Fibroblast of lung (primary cell): ENCODE data around the gene EIF1B.

Experiments
- EZH2 ChIP-seq: IDR thresholded peaks from 2 replicates; pipeline ENCODE4 v1.5.1; 2012; ENCODE audit warnings: low read length, control low read depth, mild to moderate bottlenecking; ENCODE audit errors: missing control alignments
- TF ChIP-seq, protein P1 (sequence below), 2 donors: IDR thresholded peaks in 1 of 2; conservative IDR thresholded peaks in 1 of 2; 1 replicate in 1 of 2; 2 replicates in 1 of 2; pipeline ENCODE4 v1.5.1; 2011 to 2012; ENCODE audit warnings: low read length in 2 of 2, control low read depth in 1 of 2, inconsistent platforms in 1 of 2, low read depth in 1 of 2, mild to moderate bottlenecking in 1 of 2

- no peak for TF ChIP-seq EZH2
- TF ChIP-seq, protein P1, sequence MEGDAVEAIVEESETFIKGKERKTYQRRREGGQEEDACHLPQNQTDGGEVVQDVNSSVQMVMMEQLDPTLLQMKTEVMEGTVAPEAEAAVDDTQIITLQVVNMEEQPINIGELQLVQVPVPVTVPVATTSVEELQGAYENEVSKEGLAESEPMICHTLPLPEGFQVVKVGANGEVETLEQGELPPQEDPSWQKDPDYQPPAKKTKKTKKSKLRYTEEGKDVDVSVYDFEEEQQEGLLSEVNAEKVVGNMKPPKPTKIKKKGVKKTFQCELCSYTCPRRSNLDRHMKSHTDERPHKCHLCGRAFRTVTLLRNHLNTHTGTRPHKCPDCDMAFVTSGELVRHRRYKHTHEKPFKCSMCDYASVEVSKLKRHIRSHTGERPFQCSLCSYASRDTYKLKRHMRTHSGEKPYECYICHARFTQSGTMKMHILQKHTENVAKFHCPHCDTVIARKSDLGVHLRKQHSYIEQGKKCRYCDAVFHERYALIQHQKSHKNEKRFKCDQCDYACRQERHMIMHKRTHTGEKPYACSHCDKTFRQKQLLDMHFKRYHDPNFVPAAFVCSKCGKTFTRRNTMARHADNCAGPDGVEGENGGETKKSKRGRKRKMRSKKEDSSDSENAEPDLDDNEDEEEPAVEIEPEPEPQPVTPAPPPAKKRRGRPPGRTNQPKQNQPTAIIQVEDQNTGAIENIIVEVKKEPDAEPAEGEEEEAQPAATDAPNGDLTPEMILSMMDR (conservative IDR thresholded peaks at IDR 0.05 in 1 of 2, IDR thresholded peaks at IDR 0.05 in 1 of 2; ENCODE audit: low read depth in 1 of 2, low read length in 2 of 2): no peak
Measured at GRCh38 chr3:40306336-40306735, 3.2 kb upstream of the EIF1B start.
